GM18511 (cell line): ENCODE measurements around the gene DLEC1.
"Not testable (repeated sequence)": the region's sequence is repeated elsewhere in the genome, so short reads cannot be mapped to it uniquely, and the experiment has no call there.

Source experiments
- ATAC-seq: cut with Tn5 transposase; IDR thresholded peaks from one replicate; pipeline ENCODE4 v1.9.1; 2021; ENCODE audit warnings: mild to moderate bottlenecking, moderate library complexity; ENCODE audit not compliant: unreplicated experiment

Gene DLEC1

DNA sequence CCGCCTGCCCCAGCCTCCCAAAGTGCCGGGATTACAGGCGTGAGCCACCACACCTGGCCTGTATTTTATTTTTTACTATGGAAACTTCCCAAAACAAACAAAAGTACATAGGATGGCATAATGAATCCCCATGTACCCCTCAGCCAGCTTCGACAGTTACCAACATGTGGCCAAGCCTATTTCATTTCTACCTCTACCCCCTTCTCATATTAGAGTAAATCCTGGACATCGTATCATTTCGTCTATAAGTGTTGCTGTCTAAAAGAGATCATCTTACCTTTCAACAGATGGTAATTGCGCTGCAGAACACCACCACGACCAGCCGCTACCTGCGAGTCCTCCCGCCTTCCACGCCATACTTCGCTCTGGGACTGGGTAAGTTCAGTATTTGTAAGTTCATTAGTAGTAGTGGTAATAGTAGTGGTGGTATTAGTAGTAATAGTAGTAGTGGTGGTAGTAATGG, 44.9 kb downstream of the DLEC1 start:
- ATAC-seq = no peak

DNA sequence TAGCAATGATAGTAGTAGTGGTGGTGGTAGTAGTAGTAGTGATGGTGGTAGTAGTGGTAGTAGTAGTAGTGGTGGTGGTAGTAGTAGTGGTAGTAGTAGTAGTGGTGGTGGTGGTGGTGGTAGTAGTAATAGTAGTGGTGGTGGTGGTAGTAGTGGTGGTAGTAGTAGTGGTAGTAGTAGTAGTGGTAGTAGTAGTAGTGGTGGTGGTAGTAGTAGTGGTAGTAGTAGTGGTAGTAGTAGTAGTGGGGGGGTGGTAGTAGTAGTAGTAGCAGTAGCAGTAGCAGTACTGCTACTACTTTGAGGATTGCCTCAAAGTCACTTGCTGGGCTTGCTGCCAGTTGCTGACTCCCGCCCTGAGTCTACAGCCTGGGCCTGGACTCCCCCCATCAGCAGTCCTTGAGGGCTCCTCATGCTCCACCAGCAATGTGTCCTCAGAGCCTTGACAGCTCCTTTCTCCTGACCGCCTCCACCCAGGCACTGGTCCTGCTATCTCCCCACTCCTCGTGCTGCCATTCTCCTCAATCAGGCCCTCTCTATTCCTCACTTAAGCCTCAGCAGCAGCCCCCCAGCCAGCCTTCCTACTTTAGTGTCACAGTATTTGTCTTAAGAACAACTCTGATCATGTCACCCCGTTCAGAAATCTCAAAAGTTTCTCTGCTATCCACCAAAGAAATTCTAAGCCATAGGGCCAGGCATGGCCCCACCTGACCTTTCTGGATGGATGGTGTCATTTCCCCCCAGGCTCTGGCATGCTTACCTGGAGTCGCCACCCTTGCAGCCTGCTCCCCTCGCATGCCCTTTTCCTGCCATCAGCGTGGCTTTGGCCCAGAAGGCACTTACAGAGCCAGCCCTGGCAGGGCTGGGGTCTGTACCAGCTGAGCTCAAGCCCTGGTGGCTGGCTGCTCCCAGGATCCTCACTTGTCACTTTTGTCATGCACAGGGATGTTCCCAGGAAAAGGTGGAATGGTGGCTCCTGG, 45.6 kb downstream of the DLEC1 start:
- no peak for ATAC-seq

DNA sequence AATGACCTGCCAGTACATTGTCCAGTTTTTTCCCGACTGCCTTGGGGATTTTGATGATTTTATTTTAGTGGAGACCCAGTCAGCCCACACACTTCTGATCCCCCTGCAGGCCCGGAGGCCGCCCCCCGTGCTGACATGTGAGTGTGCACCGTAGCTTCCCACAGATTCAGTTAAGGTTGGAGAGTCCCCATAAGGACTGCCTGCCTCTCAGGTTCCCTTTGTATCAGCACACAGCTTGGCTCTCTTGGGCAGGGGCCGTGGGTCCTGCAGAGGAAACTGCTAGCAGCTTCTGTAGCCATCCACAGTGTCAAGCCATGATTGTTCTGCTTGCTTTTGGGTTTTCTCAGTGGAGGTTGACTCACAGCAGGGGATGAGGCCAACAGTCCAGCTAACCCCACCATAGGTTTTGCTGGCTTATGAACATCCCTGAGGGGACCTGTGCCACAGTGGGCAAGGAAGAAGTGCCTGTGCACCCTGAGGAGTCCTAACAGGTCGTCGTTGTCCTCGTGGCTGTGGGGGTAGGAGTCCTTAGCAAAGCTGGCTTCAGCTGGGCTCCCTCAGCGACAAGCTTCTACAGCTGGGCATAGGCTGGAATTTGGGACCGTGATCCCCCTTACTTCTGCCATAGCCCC, 46.4 kb downstream of the DLEC1 start:
- ATAC-seq = no peak

DNA sequence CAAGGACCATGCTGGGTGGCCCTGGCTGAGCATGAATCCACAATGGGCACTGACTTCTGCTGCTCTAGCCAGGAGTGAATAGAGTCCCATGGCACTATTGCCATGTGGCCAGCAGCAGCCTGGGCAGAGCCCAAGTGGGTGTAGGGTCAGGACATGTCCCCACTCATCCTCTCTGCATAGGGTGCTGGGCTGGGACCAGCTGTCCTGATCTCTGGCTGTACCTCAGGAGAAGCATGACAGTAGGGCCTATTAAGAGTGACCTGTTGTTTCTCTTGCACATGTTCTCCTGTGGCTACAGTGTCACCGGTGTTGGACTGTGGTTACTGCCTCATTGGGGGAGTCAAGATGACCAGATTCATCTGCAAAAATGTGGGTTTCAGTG, 46.9 kb downstream of the DLEC1 start:
- no peak for ATAC-seq

DNA sequence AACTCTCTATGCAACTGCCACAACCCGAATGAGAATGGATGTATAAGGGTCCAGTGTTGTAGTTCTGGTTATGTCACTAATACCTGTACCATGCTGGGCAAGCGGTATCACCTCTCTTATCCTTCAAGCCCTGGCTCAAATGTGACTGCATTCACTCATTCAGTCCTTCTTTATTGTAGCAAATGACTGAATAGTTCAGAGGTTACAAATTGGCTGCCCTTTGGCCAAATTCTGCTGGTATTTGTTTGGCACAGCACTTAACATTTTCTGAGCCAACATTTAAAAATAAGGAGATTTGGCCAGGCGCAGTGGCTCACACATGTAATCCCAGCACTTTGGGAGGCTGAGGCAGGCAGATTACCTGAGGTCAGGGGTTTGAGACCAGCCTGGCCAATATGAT, 47.5 kb downstream of the DLEC1 start:
- no peak for ATAC-seq

DNA sequence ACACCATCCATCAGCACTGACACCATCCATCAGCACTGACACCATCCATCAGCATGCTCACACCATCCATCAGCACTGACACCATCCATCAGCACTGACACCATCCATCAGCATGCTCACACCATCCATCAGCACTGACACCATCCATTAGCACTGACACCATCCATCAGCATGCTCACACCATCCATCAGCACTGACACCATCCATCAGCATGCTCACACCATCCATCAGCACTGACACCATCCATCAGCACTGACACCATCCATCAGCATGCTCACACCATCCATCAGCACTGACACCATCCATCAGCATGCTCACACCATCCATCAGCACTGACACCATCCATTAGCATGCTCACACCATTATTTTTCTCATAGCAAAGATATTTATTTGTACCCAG, 48.3 kb downstream of the DLEC1 start:
- not testable (repeated sequence) for ATAC-seq

DNA sequence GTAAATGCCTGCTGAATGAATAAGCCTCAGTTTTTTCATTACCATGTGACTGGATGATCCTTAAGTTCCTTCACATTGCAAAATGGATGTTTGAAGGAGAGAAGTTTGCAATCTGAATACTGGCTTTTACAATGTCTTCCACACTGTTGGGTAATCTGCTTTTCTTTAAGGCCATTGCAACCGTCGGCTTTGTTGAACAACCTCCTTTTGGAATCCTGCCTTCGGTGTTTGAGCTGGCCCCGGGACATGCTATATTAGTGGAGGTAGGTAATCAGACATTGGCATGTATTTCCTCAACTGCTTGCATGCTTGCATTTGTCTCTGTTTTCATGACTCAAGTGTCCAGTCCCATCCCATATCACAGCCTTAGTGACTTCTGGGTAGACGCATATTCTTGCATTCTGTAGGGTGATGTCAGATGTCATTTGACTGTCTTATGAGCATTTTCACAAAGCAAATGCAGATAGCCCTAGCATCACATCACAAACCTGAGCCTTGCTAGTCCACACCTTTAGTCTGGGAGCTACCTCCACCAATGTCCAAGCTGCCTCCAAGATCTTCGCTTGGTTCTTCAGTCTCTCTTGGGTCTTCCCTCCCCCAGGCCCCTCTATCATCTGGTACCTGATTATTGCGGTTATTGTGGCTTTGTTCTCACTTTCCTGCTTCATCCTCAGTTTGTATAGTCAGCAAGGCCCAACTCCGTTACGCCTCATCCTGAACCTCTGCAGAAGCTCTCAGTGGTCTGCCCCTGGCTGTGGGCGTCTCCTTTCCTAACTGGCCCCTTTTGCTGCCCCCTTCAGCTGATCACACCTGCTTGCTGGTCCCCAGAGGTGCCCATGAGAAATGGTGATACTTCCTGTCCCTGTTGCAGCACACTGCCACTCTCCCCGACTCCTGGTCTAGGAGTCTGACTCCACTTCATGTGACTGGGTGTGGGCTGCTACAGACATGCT, 49.4 kb downstream of the DLEC1 start:
- no peak for ATAC-seq

DNA sequence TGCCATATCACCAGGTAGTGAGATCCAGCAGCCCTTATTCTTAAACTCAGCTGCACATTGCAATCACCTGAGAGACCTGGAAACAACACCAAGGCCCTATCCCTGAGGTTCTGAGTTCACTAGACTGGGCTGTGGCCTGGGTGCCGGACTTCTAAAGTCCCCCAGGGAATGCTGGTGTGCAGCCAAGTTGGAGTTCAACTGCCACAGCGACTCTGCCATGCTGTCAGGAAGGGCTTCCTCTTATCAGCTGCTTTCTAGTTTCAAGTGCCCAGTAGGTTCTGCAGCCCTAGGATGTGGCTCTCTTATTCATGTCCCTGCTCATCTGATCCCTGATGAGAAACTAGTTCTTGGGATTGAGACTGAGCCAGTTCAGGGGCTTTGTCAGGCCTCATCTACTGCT, 50.2 kb downstream of the DLEC1 start:
- ATAC-seq = no peak

DNA sequence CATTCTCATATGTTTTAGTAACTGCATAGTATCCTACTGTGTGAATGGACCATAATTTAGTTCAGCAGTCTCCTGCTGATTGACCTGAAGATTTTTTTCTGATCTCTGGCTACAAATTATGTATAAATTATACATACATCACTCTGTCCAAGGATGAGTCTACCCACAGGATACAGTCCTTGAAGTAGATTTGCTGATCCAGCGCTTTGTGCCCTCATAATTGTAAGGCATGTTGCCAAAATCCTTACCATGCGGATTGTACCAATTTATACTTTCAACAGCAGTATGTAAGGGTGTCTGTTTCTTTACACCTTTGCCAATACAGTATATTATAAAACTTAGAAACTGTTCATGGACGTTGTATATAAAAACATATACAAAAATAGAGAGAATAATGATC, 51.4 kb downstream of the DLEC1 start:
- no peak for ATAC-seq

DNA sequence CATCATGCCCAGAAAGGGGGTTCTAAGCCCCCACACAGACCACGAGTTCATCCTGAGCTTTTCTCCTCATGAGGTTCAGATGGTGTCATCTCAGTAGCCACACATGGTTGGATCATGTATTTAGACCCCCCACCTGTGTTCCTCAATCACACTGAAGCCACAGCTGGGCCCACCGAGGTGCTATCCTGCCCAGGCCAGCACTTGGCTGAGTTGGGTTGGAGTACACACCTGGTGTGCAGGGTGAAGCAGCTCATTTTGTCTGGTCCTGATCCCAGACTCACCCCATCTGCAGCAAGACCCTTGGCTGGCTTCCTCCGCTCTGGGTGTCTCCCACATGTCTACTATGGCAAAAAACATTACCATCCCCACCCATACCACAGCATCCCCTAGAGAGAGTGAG, 56.0 kb downstream of the DLEC1 start:
- no peak for ATAC-seq

DNA sequence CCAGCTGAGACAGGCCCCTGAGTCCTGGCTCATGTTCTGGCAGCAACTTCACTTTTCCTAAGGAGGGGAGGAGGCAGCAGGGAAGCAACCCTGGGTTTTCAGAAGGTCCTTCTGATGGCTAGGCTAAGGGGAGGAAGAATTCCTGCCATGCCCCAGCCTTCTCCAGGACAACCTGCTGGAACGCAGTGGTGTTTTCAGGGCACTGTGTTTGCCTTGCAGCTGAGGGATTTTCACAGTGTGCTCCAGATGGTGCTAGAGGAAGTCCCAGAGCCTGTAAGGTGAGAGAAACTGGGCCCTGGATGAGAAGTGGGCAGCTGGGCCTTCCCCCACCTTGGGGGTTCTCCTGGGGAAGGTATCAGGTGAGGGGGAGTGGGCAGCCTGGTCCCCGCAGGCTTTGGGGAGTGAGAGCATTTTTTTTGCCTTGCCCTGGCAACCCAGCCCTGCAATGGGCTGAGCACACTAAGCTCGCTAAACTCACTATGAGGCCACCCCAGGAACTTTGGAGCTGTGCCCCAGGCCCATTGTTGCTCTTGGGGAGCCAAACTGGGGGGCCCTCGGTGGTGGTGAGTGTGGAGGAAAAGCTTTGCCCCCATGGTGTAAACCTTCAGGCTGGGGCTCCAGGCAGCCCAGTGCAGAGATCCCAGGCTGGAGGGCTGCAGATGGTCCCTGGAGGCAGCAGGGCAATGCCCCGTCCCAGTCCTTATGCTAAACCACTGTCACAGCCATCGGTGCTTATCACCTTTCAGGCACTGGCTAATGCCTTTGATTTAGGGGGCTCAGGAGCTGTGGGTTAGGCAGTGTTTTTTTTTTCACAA, 56.9 kb downstream of the DLEC1 start:
- no peak for ATAC-seq

DNA sequence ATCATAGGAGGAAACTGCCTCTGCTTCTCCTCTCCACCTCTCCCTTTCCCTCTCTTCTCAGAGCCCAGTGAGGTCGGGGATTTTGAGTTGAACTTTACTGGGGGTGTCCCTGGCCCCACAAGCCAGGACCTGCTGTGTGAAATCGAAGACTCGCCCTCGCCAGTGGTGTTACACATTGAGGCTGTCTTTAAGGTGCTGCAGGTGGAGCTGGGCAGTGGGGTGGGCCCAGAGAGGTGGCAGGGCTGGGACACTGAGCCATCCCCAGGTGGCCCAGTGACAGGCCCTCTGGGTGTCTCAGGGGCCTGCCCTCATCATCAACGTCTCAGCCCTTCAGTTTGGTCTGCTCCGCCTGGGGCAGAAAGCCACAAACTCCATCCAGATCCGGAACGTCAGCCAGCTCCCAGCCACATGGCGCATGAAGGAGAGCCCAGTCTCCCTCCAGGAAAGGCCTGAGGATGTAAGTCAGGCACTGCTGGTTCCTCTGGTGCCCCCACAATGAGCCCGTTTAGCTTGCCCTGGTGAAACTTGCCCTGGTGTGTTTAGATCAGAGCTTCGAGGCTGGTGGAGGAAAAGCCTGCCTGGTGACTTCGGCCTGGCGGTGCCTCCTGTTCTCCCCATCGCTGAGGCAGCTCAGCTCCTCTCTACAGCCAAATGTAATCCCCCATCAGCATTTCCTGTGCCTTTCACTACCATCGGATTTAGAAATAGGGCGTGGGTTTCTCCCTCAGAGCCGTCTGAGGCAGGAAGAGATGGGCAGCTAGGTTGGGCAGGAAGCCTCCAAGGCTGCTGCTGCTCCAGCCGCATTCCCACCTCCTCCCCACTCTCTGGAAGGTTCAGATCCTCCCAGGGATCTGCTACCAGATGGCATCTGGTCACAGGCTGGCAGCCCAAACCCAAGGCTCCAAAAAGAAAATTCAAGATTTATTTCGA, 58.7 kb downstream of the DLEC1 start:
- ATAC-seq = no peak

DNA sequence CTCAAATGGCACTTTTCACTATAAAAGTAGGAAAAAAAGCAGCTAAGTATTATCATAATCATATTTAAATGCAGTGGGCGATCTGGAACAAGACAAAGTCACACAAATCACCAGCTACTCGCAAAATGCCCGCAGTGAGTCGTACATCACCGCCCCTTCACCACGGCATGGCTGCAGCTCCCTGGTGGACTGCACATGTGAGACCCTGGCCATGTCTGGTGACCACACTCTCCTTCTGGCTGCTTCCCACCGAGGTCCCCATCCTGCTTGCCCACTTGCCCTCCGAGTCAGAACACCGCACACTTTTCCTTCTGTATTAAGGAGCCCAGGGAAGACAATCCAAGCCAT, 59.3 kb downstream of the DLEC1 start:
- ATAC-seq = no peak

DNA sequence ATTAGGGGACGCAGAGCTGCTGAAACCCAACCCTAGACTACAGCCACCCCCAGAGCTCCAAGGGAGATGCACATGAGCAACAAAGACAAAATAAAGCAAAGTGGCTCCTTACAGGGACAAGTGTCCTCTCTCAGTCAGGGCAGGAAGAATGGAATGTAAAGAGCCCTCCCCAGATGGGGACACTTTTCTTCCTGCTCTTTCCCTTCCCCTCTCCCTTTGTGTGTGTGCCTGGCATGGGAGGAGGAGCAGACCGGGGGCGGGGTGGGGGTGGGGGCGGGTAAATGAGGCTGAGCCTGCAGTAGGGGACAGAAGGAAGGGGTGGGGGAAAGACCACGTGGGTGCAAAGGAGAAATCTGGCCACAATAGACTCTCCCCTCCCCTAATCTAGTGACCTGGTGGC, 60.5 kb downstream of the DLEC1 start:
- ATAC-seq = no peak

DNA sequence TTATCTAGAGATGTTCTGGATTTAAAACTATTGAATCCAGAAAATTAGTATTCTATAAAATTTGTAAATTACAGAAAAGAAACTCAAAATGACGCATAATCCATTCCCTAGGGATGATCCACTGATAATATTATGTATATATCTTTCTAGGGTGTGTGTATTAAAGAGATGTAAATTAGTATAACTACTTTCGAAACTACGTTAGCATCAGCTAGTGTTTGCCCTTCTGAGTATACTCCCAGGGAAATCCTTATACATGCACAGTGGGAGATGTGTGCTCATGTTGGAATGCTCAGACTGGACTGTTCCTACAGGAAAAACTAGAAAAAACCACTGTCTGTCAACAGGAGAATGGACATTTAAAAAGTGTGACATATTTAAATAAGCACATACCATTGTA, 61.5 kb downstream of the DLEC1 start:
- no peak for ATAC-seq

DNA sequence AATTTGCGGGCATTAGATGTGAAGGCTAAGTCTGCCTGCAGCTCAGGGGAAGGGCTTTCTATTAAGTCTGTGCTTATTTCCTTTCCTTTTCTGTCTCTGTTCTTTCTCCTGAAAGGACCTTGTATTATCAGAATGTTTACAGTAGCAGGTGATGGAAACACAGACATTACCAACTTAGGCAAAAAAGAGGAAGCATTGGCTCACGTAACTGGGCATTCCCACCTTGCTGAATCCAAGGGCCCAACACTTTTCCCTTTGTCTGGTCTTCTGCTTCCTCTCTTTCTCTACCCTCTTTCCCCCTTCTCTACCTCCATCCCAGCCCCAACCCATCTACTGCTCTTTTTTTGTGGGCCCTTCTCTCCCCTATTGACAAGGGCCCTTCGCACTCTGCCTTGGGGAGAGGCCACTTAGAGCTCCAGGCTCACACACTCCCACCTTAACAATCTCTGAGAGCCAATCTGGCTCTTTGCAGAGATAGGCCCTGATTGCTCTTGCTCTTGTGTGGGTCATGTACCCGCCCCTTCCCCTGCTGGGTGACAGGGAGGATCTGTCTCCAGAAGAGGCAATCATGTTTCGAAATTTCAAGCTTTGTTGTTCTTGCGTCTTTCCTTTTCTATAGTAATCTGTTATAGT, 62.9 kb downstream of the DLEC1 start:
- ATAC-seq = no peak

DNA sequence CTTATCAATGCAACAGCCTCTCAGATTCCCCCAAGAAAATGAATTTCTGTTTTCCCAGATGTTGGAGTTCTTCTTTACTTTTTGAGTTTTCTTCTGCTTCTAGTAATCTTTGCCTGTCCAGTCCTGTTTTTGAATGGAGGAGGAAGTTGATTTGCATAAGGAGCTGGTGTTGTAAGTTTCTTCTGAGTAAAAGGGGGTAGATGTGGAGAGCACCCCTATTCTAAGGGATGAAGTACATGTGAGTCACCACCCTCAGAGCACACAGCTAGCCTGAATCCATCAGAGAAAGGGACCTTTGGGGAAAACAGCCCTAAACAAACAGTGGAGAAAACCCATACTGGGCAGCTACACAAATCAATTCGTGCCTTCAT, 63.4 kb downstream of the DLEC1 start:
- ATAC-seq = no peak

DNA sequence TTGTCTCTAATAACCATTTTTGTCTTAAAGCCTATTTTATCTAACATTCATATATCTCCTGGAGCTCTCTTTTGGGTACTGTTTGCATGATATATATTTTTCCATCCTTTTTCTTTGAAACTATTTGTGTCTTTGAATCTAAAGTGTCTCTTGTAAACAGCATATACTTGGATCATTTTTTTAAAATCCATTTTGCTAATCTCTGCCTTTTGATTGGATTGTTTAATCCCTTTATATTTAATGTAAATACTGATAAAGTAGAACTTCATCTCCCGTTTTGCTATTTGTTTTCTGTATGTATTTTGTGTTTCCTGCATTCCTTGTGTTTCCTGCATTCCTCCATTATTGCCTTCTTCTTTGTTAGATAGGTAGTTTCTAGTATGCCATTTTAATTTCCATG, 66.5 kb downstream of the DLEC1 start:
- ATAC-seq = no peak
